Left hindlimb (tissue), 1 donor: ENCODE results near the gene RASGRP2.

Experiments
- DNase-seq: peaks from one replicate; pipeline ENCODE4 v3.0.0-alpha.2; 2018

Gene RASGRP2

DNA sequence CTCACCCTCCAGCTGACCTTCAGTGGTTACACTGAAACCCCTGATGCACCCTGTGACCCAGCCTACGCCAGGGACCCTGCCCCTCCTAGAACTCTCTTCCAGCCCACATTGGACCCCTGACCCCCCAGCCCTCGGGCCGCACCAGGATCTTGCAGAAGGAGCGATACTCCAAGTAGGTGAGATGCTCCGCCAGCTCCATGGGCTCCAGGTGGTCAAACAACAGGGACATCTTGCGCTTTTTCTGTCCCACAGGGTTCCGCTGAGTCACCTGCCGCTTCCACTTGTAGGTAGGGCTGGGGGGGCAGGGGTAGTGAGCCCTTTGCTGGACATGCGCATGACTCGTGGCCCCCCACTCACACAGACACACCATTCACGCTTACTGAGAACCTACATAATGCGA, 4.1 kb downstream of the RASGRP2 start:
- DNase-seq, result no peak

GRCh38 chr11:64736654-64737053, 7.3 kb downstream of the RASGRP2 start:
- no peak for DNase-seq

DNA sequence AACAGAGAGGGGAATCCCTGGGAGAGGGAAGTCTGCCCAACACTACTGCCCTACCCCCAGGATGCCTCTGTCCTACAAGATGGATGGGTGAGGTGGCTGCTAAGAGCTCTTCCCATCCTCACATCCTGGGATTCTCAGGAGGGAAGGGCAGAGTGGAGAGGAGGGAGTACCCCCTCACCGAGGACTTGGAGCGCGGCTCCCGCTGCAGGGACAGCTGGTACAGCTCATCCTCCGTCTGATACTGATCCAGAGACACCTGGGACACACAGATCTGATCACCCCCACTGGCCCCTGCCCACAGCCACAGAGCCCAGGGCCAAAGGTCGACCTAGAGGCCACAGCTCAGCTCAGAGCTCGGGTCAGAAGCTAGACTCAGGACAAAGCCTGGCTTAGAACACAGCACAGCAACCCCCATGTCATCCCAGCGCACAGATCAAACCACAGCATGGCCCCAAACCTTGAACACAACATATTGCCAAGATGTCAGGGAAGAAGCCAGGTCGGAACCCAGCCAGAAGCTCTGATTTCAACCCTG, 8.2 kb downstream of the RASGRP2 start:
- DNase-seq, result no peak

DNA sequence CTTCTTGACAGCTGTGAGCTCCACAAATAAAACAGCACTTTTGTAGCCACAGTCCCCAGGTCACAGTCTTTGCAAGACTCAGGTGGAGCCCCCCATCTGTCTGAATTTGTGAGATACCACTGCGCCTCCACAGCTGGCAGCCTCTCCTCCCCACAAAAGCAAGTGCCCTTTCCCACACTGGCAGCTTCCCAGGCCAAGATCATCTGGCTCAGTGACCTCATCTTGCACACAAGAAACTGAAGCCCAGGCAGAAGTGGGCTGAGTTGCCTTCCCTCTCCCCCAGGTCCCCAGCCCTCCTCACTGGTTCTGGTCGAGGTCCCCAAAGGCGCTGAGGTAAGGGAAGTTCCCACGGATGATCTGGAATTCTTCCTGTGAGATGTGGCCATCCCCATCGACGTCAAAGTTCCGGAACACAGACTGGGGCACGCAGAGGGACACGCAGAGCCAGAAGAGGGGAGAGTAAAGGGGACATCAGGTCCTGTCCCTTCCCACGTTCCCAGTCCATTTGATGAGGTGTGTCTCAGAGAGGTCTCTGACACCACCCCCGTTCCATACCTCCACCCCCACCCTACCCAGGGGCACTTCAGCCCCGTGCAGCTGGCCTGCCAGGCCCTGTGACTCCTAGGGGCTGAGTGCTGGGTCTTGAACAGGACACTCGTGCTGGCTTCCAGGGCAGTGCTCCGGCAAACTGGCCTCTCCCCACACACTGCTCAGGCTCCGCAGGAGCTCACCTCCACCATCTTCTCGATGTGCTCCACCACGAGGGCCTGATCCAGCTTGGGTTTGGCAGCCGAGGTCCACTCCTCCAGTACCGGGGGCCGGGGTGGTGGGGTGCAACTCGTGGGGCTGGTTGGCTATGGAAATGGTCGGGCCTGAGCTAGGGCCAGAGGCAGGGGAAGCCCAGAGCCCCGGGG, 8.9 kb downstream of the RASGRP2 start:
- no peak for DNase-seq

DNA sequence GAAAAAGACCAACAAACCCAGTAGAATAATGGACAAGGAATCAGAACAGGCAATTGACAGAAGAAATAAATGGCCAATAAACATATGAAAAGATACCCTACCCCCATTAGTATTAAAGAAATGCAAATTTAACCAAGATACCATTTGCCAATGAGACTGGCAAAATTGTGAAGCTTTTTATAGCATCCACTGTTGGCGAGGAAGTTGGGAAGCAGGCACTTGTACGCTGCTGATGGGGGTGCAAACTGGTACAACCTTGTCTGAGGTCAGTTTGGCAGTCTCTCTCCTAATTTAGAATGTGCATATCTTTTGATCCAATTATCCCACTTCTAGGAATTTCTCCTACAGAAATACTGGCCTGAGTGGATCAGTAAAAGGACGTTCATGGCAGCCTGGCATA, 12.3 kb downstream of the RASGRP2 start:
- no peak for DNase-seq

DNA sequence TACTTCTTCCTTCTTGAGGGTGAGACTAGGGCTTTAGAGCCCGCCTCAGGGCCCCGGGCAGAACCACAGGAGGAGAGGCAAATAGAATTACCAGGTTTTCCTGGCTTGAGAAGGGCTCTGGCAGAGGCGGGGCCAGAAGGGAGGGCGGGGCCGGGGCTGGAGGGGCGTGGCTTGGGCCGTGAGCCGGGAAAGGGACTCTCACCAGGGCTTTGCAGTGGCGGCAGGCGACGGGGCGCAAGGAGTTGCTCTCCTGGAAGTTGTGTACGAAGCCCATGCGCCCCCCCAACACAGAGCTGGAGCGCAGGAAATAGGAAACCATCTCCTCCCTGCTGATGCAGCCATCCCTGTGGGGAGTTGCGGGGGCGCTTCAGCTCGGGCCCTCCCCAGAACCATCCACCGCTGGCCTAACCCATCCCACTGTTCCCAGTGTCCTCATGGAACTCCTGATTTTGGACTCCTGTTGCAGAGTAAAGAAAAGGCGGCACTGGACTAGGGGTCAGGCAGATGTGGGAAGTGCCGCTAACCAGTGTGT, 14.0 kb downstream of the RASGRP2 start:
- peak; percentile 55 for DNase-seq

- DNase-seq, result no peak
These were observed 15.1 kb downstream of the RASGRP2 start for GRCh38 chr11:64728757-64729365.

- no peak for DNase-seq
These were observed 16.9 kb downstream of the RASGRP2 start for GRCh38 chr11:64726867-64727530.

GRCh38 chr11:64726211-64726641, 17.7 kb downstream of the RASGRP2 start:
- no peak for DNase-seq

GRCh38 chr11:64724863-64725532, 18.9 kb downstream of the RASGRP2 start:
- DNase-seq, result no peak

DNA sequence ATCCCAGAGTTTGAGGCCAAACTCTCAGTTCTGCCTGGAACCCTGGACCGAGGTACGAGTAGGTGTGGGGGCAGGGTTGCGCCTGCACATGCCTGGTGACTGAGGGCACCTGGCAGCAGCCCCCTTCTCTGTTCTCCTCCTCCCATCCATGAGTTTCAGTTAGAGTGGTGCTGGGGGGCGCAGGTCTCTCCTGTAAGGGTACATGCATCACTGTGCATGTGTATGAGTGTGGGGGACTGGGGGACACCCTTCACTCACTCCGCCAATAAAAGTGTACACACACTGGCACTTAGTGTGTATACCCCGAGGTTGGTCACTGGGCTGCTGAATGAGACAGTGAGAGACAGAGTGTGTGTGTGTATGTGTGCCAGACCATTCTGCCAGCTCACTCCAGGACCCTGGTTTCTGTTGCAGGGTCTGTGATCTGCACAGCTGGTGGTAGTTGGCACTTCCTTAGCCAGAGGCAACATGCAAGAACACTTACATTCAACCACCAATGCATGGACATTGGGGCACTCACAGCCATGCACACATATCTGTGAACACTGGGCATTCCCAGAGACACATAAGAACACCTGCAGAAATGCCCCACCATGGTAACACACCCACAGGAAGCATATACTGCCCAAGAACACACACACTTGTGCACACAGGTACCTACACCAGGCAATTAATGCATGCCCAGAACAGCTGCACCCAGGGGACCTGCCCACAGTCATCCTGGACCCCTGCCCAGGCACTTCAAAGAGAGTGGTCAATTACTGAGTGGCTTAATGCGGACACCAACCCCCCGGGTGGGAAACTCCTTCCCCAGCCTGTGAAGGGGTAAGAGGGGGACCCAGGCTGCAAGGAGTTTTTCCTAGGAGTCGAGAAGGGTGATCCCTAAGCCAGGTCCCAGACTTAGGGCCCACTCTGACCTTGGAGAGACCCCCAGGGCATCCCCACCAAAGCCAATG, 19.8 kb downstream of the RASGRP2 start:
- no peak for DNase-seq

GRCh38 chr11:64723117-64723906, 20.6 kb downstream of the RASGRP2 start, which contains the start of gene NRXN2:
Gene NRXN2 (minus strand): TSS chr11:64723197. CDS start chr11:64713699, 9,498 bp downstream.
- DNase-seq, result peak; percentile 82

DNA sequence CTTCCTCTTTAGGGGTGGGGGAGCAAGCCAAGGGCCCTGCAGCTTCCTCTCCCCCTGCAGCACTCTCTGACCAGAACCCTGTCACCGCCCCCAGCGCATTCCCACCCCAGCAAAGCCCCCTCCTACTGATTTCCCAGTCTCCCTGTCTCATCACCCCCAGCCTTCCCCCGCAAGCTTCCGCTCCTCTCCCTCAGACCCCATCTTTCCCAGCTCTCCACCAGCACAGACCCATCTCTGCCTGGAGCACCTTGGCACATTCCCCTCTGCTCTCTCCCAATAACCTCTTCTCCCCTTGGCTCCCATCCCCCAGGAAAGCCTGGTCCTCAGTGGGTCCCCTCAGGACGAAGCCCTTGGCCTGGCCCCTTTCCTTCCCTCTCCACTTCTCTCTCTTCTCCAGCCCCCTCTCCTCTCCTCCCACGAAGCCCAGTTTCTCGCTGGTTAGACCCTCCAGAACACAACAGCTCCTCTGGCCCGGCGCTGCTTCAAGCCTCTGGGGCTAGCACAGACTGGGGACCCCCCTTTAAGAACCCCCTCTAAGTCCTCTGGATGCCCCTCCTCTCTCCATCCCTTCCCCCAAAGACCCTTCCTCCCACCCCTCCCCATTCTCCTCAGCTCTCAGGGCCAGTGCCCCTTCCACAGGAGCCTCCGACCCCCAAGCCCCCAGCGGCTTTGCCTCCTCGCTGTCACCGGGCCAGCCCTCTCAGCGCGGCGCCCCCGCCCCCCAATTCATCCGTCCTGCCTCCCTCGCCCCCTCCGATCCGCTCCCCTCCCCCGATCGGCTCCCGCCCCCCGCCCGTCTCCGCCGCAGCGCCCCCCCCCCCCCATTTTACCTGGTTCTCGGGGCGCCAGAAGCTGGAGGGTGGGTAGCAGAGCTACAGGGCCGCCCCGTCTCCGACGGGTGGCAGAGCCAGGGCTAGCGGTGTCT, 21.5 kb downstream of the RASGRP2 start:
- DNase-seq, result no peak

DNA sequence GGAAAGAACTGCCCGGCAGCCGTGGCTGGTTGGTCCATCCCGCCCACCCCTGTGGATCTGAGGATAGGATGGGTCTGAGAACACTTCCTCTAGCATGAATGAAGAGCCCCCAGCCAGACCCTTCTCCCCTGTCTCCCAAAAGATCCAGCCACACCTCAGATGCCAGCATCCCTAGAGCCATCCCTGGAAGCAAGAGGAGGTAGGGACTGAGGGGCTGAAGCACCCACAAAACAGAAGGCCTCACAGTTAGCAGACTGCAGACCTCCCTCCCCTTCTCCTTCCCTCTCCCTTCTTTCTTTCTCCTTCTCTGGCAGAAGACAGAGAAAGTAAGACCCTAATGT, 22.6 kb downstream of the RASGRP2 start:
- no peak for DNase-seq

GRCh38 chr11:64720640-64721358, 23.1 kb downstream of the RASGRP2 start:
- DNase-seq, result no peak

GRCh38 chr11:64720167-64720566, 23.8 kb downstream of the RASGRP2 start:
- no peak for DNase-seq

- DNase-seq, result no peak
These were observed 24.5 kb downstream of the RASGRP2 start for GRCh38 chr11:64719406-64719805.

DNA sequence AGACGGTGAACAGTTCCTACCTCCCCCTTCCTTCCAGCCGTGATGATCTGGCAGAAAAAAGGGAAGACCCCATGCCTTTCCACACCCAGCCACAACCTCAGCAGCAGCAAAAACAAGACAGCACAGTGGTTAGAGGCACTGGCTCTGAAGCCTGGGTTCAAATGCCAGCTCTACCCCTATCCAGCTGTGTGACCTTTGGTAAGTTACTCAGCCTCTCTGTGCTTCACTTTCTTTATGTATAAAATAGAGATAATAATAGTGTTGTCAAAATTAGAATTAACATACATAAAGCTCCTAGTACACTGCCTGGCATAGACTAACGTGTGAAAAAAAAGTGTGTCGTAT, 25.2 kb downstream of the RASGRP2 start:
- peak; percentile 11 for DNase-seq
